Muscle layer of duodenum (tissue), 2 donors: Measurements from ENCODE around the gene PUDP.
A peak's percentile ranks its signal among the peaks of the same experiment; 100 is the strongest.

Experiments used
- H3K27ac ChIP-seq: one replicate; pipeline ENCODE4 v1.7.0; 2013; ENCODE audit warnings: mild to moderate bottlenecking, low read length
- H3K27me3 ChIP-seq: one replicate; pipeline ENCODE4 v1.7.0; 2013; ENCODE audit warnings: low read depth, mild to moderate bottlenecking, control low read depth, low read length
- H3K36me3 ChIP-seq, 2 donors: one replicate each; pipeline ENCODE4 v1.7.0; 2013; ENCODE audit warnings: low read length in 2 of 2, control low read depth in 1 of 2, mild to moderate bottlenecking in 1 of 2; ENCODE audit not compliant: insufficient read depth in 2 of 2, control insufficient read depth in 1 of 2
- H3K4me1 ChIP-seq, 2 donors: one replicate each; pipeline ENCODE4 v1.7.0; 2013; ENCODE audit warnings: low read length in 2 of 2, mild to moderate bottlenecking in 2 of 2, control low read depth in 1 of 2, moderate library complexity in 1 of 2; ENCODE audit not compliant: insufficient read depth in 2 of 2, control insufficient read depth in 1 of 2
- H3K4me3 ChIP-seq, 2 donors: one replicate each; pipeline ENCODE4 v1.7.0; 2013; ENCODE audit warnings: low read length in 2 of 2, low read depth in 1 of 2, mild to moderate bottlenecking in 1 of 2
- H3K9me3 ChIP-seq, 2 donors: one replicate each; pipeline ENCODE4 v1.7.0; 2013; ENCODE audit warnings: low read length in 2 of 2, control low read depth in 1 of 2, mild to moderate bottlenecking in 1 of 2; ENCODE audit not compliant: control insufficient read depth in 1 of 2
- donor health status: healthy.

The PUDP gene

GRCh38 chrX:7146020-7146702, 1.8 kb downstream of the PUDP start:
- Histone ChIP-seq H3K36me3 (no peaks in the 10 kb centered on the region), H3K27me3 (no peaks in the 10 kb centered on the region), H3K9me3 (no peaks in the 10 kb centered on the region), H3K4me1 (peaks cover 0 to 5% of the 10 kb centered on the region in 2 donors), H3K27ac (no peak overlapping the region), H3K4me3 (no peak overlapping the region)

GRCh38 chrX:7145454-7145853, 2.5 kb downstream of the PUDP start:
- Histone ChIP-seq H3K27me3 (no peaks in the 10 kb centered on the region), H3K4me1 (peaks cover 0 to 5% of the 10 kb centered on the region in 2 donors), H3K27ac (no peak overlapping the region), H3K4me3 (no peak overlapping the region), H3K36me3 (no peaks in the 10 kb centered on the region), H3K9me3 (no peaks in the 10 kb centered on the region)

GRCh38 chrX:7143941-7144525, 3.9 kb downstream of the PUDP start:
- no peaks in the 10 kb centered on the region for H3K36me3 ChIP-seq
- no peaks in the 10 kb centered on the region for H3K9me3 ChIP-seq
- H3K27ac ChIP-seq = no peak overlapping the region
- no peak overlapping the region for H3K4me3 ChIP-seq
- peaks cover 0 to 5% of the 10 kb centered on the region in 2 donors for H3K4me1 ChIP-seq
- H3K27me3 ChIP-seq = no peaks in the 10 kb centered on the region

- H3K36me3 ChIP-seq = no peaks in the 10 kb centered on the region
- no peak overlapping the region for H3K4me3 ChIP-seq
- H3K9me3 ChIP-seq = no peaks in the 10 kb centered on the region
- H3K27ac ChIP-seq = no peak overlapping the region
- H3K4me1 ChIP-seq = peaks cover 0 to 5% of the 10 kb centered on the region in 2 donors
- no peaks in the 10 kb centered on the region for H3K27me3 ChIP-seq
These were observed 4.9 kb downstream of the PUDP start for GRCh38 chrX:7143076-7143475.

- no peaks in the 10 kb centered on the region for H3K36me3 ChIP-seq
- no peak overlapping the region for H3K27ac ChIP-seq
- H3K27me3 ChIP-seq = no peaks in the 10 kb centered on the region
- H3K4me3 ChIP-seq = no peak overlapping the region
- H3K9me3 ChIP-seq = no peaks in the 10 kb centered on the region
- H3K4me1 ChIP-seq = no peaks in the 10 kb centered on the region
These were observed 8.5 kb downstream of the PUDP start for GRCh38 chrX:7139202-7140081.

- Histone ChIP-seq H3K27ac (no peak overlapping the region), H3K9me3 (no peaks in the 10 kb centered on the region), H3K4me3 (no peak overlapping the region), H3K4me1 (peaks cover 0 to 6% of the 10 kb centered on the region in 2 donors), H3K27me3 (no peaks in the 10 kb centered on the region), H3K36me3 (no peaks in the 10 kb centered on the region)
These were observed 13.0 kb downstream of the PUDP start for GRCh38 chrX:7134981-7135380.

GRCh38 chrX:7133050-7133440, 14.9 kb downstream of the PUDP start:
- Histone ChIP-seq H3K4me3 (no peak overlapping the region), H3K4me1 (peaks cover 0 to 6% of the 10 kb centered on the region in 2 donors), H3K9me3 (no peaks in the 10 kb centered on the region), H3K27ac (peak overlapping the region; percentile 39), H3K27me3 (no peaks in the 10 kb centered on the region), H3K36me3 (no peaks in the 10 kb centered on the region)

GRCh38 chrX:7132335-7133049, 15.5 kb downstream of the PUDP start:
- no peaks in the 10 kb centered on the region for H3K27me3 ChIP-seq
- no peaks in the 10 kb centered on the region for H3K36me3 ChIP-seq
- no peak overlapping the region for H3K4me3 ChIP-seq
- no peaks in the 10 kb centered on the region for H3K9me3 ChIP-seq
- peaks cover 0 to 6% of the 10 kb centered on the region in 2 donors for H3K4me1 ChIP-seq
- H3K27ac ChIP-seq = peak overlapping the region; percentile 39

GRCh38 chrX:7131621-7132020, 16.3 kb downstream of the PUDP start:
- Histone ChIP-seq H3K4me3 (no peak overlapping the region), H3K9me3 (no peaks in the 10 kb centered on the region), H3K36me3 (no peaks in the 10 kb centered on the region), H3K27ac (no peak overlapping the region), H3K4me1 (peaks cover 0 to 6% of the 10 kb centered on the region in 2 donors), H3K27me3 (no peaks in the 10 kb centered on the region)

- no peak overlapping the region for H3K27ac ChIP-seq
- H3K36me3 ChIP-seq = no peaks in the 10 kb centered on the region
- H3K4me3 ChIP-seq = no peak overlapping the region
- H3K9me3 ChIP-seq = no peaks in the 10 kb centered on the region
- H3K27me3 ChIP-seq = no peaks in the 10 kb centered on the region
- no peaks in the 10 kb centered on the region for H3K4me1 ChIP-seq
These were observed 20.9 kb downstream of the PUDP start for GRCh38 chrX:7127056-7127455.

GRCh38 chrX:7120878-7121219, 27.1 kb downstream of the PUDP start:
- H3K27me3 ChIP-seq = no peaks in the 10 kb centered on the region
- H3K4me1 ChIP-seq = peaks cover 5 to 9% of the 10 kb centered on the region in 2 donors
- no peak overlapping the region for H3K4me3 ChIP-seq
- no peaks in the 10 kb centered on the region for H3K9me3 ChIP-seq
- no peak overlapping the region for H3K27ac ChIP-seq
- H3K36me3 ChIP-seq = no peaks in the 10 kb centered on the region
